Hematopoietic multipotent progenitor cell treated with erythropoietin and hydrocortisone succinate and interleukin-3 and kit ligand, for 4 days (in vitro differentiated cells): ENCODE results near the gene GRIN2A.
A peak's percentile ranks its signal among the peaks of the same experiment; 100 is the strongest.

ENCODE experiments used
- DNase-seq: peaks from one replicate; pipeline ENCODE4 v3.0.0-alpha.2; 2015

The GRIN2A gene

DNA sequence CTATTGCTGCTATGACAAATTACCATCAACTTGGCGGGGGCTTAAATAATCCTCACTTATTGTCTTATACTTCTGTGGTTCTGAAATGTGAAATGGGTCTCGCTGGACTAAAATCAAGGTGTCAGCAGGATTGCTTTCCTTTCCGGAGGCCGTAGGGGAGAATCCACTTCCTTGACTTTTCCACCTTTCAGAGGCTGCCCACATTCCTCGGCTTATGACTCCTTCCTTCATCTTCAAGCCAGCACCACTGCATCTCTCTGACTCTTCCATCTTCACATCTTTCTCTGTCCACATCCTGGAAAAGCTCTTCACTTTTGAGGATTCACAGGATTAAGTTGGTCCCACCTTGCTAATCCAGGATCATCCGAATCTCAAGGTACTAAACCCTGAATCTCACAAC is 217.8 kb downstream of the GRIN2A start:
- DNase-seq, result no peak

- no peak for DNase-seq
These were observed 224.8 kb downstream of the GRIN2A start for GRCh38 chr16:9957433-9957832.

GRCh38 chr16:9957002-9957401 is 225.2 kb downstream of the GRIN2A start:
- no peak for DNase-seq

- DNase-seq, result no peak
These were observed 226.6 kb downstream of the GRIN2A start for GRCh38 chr16:9955677-9956076.

- no peak for DNase-seq
These were observed 228.2 kb downstream of the GRIN2A start for GRCh38 chr16:9953908-9954570.

DNA sequence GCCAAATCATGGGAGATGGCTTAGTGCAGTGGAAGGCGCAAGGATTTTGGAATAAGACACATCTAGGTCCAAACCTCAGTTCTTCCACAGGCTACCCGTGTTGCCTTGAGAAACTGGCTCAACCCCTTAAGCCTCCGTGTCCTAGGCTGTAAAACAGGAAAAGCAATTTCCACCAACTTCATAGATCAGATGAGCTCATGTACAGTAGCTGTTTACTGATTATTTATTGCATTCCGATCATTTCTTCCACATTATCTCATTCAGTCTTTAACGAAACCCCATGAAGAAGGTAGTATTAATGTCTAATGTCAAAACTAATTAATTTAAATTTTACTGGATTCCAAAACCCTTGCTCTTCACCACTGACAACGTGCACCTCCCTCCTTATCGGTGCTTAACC is 231.6 kb downstream of the GRIN2A start:
- DNase-seq, result no peak

DNA sequence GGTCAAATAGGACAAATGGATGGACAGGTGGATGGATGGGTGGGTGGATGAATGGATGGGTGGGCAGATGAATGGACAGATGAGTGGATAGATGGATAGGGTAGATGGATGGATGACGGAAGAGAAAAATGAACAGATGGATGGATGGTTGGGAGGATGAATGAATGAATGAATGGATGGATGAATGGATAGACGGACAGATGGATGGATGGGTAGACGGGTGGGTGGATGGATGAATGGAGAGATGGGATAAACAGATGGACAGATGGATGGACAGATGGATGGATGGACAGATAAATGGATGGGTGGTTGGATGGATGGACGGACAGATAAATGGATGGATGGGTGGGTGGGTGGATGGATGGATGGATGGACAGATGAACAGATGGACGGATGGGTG is 232.8 kb downstream of the GRIN2A start:
- no peak for DNase-seq

- no peak for DNase-seq
These were observed 233.3 kb downstream of the GRIN2A start for GRCh38 chr16:9948933-9949332.

DNA sequence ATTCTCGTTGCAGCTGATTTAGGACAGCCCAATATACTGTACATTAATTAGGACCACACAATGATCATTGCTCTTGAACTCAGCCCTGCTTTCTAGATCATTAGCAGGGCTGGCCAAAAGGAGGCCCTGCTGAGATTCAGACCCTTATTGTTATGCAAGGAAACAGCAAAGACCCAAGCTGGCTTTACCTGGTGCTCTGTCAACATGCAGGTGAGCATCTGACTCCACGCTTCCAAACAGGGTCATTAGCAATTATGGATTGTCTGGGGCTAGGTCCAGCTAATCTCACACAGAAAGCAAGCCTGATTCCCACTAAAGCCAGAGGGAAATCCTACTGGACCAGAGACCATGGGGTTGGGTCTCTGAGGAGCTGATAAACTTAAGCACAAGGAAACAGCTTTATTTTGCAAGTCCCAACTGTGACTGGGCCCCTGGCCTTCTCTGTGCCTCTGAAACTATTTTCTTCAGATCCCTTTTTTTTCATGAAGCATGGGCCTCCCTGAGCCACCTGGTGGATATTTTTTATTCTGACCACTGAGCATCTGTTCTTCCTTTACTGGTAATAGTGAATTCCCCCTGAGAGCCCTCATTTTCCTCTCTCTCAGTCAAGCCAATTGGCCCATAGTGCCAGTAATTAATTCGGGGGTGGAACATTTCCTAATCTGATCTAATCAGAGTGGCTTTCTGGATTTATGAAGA is 236.1 kb downstream of the GRIN2A start:
- DNase-seq, result no peak

DNA sequence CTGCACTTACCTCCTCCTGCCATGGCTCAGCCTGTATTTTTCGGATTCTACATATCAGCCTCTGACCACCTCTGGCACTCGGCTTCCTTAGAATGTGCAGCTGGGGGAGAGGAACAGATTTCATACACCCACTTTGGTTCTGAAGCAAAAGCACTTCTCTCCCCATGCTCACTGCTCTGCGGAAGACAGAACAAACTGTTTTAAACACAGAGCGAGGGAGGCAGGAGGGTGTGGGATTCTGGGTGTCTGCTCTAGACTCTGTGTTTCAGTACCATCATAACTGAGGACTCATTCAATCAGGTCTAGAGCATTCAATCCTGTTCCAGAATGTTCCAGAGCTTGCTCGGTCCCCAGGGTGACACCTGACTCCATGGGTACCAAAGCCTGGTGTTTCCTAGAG is 239.1 kb downstream of the GRIN2A start:
- DNase-seq, result no peak

GRCh38 chr16:9941245-9941644 is 241.0 kb downstream of the GRIN2A start:
- DNase-seq, result no peak

DNA sequence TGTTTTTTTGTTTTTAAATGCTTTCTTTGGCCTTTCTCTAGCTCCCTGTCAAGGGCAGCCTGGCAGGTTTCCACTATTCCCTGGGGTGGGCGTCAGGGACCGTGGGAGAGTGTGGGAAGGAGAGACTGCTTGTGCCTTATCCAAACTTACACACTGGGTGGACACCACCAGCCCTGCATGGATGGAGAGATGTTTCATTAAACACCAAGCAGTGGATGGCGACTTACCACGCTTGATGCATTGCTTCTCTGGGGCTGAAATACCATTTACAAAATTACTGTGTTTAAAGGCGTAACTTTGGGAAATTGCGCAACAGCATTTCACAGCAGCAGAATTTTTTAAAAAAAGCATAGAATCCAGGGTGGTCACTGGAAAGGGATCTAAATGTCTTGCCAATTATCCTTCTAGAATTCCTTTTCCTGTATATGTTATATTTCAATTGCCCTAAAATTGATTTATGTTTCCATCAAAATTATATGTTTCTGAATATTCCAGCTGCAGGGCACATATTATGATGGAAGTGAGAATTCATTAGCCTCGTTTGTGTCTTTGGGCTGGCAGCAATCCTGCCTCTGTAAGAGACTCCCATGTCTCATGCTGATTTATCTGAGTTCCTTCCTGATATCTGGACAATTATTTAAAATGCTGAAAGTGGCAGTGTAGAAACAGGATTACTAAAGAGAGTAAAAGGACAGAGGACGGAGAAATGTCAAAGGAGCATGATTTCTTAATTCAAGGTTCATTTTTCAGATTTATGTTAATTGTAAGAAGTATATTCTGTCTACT is 247.3 kb downstream of the GRIN2A start:
- no peak for DNase-seq

DNA sequence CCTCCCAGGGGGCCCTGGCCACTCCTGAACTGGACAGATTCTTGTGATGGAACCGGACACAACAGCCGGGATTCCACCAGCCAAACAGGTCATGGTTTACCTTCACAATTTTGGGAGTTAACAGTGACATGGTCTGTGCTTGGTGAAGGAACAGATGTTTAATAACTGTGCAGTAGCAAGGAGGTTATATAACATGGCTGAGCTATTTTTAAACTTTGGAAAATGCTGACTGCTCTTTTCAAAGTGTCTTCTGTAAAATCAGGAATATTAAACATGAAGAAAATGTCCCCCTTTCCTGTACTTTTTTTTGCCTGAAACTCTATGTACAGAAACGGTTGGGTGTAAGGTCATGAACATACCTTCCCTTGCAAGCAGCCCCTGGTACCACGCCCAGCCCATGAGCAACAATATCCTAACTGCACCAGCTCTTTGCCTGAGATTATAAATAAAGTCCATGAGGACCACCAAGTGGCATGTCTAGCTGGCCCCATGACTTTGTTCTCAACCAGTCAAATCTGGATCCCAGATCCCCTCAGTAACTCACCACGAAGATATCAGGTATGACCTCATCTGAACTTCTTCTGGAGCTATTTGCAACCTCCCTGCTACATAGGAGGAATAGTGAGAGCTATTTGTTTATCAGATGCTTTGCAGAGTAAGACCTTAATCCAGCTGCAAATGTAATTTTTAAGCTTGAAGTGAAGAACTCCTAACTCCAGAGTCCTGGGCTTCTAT is 249.1 kb downstream of the GRIN2A start:
- DNase-seq, result no peak

GRCh38 chr16:9932000-9932399 is 250.2 kb downstream of the GRIN2A start:
- DNase-seq, result no peak

DNA sequence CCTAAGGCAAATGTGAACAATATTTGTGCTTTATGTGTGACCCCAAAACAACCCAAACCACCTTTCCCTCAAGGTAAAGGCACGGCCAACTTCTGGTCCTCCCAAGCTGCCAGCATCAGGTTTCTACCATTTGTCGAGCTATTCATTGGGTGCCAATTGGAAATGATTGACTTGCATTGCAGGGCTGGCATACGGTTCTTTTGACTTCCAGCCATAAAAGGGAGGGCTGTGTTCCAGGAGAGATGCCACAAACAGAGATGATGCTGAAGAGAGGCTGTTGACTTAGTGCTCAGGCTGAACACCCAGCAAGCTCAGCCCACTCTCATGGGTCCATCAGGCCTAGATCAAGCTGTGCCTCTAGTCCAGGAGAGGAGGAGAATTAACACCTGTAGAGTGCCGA is 252.4 kb downstream of the GRIN2A start:
- no peak for DNase-seq

- DNase-seq, result peak; percentile 8
These were observed 252.9 kb downstream of the GRIN2A start for GRCh38 chr16:9929313-9929712.

- DNase-seq, result no peak
These were observed 259.8 kb downstream of the GRIN2A start for GRCh38 chr16:9922441-9922840.

GRCh38 chr16:9921997-9922396 is 260.2 kb downstream of the GRIN2A start:
- no peak for DNase-seq

GRCh38 chr16:9919460-9919859 is 262.8 kb downstream of the GRIN2A start:
- DNase-seq, result no peak

DNA sequence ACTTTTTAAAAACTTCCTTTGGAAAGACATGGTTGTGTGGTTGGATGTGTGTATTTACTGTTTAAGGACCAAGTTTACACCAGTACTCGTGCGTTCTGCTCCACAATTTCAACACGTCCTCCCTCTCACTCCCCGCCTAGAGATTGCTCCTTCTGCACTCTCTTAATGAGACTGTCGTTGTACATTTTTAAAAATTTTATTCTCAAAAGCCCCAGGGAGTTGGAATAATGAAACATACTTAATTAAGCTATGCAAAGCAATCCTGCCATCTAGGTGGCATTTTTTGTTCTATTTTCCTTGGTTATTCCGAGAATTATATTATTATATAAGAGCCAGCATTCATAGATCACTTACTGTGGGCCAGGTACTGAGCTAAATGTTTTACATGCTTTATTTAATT is 264.5 kb downstream of the GRIN2A start:
- DNase-seq, result no peak

GRCh38 chr16:9913604-9914326 is 268.5 kb downstream of the GRIN2A start:
- no peak for DNase-seq

DNA sequence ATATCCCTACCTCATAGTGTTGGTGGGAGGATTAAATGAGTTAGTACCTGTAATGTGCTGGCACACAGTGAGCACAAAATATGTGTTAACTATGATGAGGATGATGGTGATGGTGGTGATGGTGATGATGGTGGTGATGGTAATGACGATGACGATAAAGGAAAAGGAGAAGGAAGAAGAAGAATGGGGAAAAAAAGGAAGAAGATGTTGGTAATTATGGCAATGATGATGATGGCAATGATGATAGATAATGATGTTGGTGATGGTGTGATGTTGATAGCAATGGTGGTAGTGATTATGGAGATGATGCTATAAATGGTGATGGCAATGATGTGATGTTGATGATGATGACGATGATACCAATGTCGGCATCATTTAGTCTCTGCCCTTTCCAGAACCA is 270.2 kb downstream of the GRIN2A start:
- no peak for DNase-seq

- DNase-seq, result no peak
These were observed 271.0 kb downstream of the GRIN2A start for GRCh38 chr16:9911231-9911630.
